Neural progenitor cell (in vitro differentiated cells): ENCODE measurements around the gene GLI2.

ENCODE experiments used
- EZH2 ChIP-seq: fragments of 200-600 bp; sonication (generic); IDR thresholded peaks from 2 replicates; pipeline ENCODE4 v1.6.1; 2017; ENCODE audit warnings: antibody characterized with exemption, mild to moderate bottlenecking, moderate library complexity
- TF ChIP-seq, protein P1 (sequence below): fragments of 200-600 bp; sonication (generic); IDR thresholded peaks from 2 replicates; pipeline ENCODE4 v1.5.1; 2017; ENCODE audit warnings: antibody characterized with exemption, mild to moderate bottlenecking

DNA sequence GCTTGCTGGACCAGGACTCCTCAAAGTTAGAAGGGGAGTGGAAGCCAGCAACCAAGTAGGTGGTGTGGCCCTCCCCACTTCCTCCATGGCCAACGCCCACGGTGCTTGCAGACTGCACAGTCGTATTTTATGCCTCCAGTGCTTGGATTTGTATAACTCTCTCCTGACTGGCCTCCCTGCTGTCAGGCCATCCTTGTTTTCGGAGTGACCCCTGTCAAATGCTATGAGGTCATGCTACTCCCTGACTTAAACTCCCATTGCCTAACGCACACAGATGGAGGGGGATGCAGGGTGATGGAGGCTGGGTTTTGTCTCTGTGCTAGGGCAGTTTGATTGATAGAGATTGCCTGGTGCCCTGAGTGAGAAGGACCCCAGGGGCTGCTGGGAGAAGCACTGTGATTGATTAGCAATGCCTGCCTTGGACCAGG is 36.1 kb downstream of the GLI2 start:
- TF ChIP-seq, protein P1, sequence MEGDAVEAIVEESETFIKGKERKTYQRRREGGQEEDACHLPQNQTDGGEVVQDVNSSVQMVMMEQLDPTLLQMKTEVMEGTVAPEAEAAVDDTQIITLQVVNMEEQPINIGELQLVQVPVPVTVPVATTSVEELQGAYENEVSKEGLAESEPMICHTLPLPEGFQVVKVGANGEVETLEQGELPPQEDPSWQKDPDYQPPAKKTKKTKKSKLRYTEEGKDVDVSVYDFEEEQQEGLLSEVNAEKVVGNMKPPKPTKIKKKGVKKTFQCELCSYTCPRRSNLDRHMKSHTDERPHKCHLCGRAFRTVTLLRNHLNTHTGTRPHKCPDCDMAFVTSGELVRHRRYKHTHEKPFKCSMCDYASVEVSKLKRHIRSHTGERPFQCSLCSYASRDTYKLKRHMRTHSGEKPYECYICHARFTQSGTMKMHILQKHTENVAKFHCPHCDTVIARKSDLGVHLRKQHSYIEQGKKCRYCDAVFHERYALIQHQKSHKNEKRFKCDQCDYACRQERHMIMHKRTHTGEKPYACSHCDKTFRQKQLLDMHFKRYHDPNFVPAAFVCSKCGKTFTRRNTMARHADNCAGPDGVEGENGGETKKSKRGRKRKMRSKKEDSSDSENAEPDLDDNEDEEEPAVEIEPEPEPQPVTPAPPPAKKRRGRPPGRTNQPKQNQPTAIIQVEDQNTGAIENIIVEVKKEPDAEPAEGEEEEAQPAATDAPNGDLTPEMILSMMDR = no peak
- TF ChIP-seq EZH2 = no peak
